ENCODE data around the gene OLFM3.

OLFM3 gene

GRCh38 chr1:101996825-101997465 is at the start of gene OLFM3:
OLFM3 (minus strand) TSS chr1:101996926.
- TF ChIP-seq, protein P1, sequence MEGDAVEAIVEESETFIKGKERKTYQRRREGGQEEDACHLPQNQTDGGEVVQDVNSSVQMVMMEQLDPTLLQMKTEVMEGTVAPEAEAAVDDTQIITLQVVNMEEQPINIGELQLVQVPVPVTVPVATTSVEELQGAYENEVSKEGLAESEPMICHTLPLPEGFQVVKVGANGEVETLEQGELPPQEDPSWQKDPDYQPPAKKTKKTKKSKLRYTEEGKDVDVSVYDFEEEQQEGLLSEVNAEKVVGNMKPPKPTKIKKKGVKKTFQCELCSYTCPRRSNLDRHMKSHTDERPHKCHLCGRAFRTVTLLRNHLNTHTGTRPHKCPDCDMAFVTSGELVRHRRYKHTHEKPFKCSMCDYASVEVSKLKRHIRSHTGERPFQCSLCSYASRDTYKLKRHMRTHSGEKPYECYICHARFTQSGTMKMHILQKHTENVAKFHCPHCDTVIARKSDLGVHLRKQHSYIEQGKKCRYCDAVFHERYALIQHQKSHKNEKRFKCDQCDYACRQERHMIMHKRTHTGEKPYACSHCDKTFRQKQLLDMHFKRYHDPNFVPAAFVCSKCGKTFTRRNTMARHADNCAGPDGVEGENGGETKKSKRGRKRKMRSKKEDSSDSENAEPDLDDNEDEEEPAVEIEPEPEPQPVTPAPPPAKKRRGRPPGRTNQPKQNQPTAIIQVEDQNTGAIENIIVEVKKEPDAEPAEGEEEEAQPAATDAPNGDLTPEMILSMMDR (IDR thresholded peaks at IDR 0.05; ENCODE audit: insufficient read depth, missing control alignments): no peak
- FAIRE-seq: no peak
- DNase-seq (ENCODE audit: insufficient read length, low spot score): peak; percentile 17

DNA sequence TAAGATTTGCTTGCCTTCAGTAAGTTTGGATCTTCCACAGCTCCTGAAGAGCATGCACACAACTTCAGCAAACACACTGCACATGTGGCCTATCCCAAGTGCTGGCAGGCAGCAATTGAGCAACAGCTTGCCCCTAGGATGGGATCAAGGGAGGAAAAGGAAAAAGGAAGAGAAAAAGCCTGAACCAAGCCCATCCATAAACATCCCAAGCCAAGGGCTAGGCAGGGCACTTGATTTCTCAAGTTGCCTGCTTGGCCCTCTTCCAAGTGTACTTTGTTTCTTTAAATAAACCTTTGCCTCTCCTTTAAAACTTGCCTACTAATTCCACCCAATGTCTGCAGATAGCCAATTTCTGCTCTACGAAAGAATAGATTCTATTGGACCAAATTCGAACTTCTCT is 49.0 kb upstream of the OLFM3 start:
- DNase-seq (ENCODE audit: insufficient read length, low spot score): no peak
- TF ChIP-seq, protein P1 (IDR thresholded peaks at IDR 0.05; ENCODE audit: insufficient read depth, missing control alignments): no peak
- no peak for FAIRE-seq

DNA sequence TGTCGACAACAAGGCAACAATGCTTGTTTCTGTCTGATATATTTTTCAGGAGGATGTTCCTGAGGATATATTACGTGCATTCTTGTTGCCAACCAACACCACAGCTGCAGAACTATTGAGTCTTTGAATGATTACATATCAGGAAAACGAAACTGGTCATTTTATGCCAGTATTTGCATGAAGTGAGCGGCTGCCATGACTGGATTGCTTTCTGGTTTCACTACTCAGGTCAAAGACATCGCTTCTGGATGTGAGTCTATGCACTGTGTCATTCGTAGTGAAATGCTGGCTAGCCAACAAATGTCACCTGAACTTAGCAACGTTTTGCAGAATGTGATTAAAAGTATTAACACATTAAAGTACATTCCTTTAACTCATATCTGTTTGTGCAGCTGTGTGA is 35.8 kb upstream of the OLFM3 start:
- TF ChIP-seq, protein P1 (IDR thresholded peaks at IDR 0.05; ENCODE audit: insufficient read depth, missing control alignments): no peak
- DNase-seq (ENCODE audit: insufficient read length, low spot score) (no peak), FAIRE-seq (no peak)

DNA sequence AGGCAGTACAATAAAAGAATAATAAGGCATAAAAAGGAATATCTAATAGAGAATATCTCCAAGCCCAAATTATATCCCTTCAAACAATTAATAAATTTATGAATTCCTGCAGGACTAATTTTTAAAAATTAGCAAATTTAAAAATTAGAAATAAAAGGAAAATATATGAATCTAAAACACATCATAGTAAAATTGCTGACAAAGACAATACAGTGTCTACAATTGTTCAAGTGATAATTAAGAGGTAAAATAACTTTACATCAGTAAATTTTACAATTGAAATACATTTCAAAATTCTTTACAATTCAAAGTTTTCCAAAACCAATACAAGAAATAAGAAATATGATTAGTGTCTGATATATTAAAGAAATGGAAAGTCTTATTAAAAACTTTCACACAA is 22.8 kb upstream of the OLFM3 start:
- TF ChIP-seq, protein P1 (IDR thresholded peaks at IDR 0.05; ENCODE audit: insufficient read depth, missing control alignments): no peak
- no peak for FAIRE-seq
- no peak for DNase-seq (ENCODE audit: insufficient read length, low spot score)

- no peak for FAIRE-seq
- TF ChIP-seq, protein P1 (IDR thresholded peaks at IDR 0.05; ENCODE audit: insufficient read depth, missing control alignments): no peak
- DNase-seq (ENCODE audit: insufficient read length, low spot score): no peak
Measured at GRCh38 chr1:102015728-102016127, 19.0 kb upstream of the OLFM3 start.

DNA sequence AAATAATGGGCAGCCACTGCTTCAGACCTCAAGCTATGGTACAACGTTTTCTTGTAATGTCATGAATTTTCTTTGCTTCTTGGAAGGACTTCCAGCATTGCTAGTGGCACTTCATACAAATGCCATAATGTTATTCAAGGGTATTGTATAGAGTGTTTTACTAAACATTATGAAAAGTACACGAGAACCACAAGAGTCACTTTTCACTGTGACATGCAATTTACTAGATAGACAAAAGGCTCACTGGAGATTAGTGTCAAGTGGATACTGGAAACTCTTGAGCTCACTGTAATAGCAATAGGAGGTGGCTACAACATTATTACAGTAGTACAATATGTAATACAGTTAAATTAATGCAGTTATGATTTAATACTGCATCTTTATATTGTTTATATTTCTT is 5.3 kb upstream of the OLFM3 start:
- TF ChIP-seq, protein P1 (IDR thresholded peaks at IDR 0.05; ENCODE audit: insufficient read depth, missing control alignments): no peak
- no peak for FAIRE-seq
- no peak for DNase-seq (ENCODE audit: insufficient read length, low spot score)

DNA sequence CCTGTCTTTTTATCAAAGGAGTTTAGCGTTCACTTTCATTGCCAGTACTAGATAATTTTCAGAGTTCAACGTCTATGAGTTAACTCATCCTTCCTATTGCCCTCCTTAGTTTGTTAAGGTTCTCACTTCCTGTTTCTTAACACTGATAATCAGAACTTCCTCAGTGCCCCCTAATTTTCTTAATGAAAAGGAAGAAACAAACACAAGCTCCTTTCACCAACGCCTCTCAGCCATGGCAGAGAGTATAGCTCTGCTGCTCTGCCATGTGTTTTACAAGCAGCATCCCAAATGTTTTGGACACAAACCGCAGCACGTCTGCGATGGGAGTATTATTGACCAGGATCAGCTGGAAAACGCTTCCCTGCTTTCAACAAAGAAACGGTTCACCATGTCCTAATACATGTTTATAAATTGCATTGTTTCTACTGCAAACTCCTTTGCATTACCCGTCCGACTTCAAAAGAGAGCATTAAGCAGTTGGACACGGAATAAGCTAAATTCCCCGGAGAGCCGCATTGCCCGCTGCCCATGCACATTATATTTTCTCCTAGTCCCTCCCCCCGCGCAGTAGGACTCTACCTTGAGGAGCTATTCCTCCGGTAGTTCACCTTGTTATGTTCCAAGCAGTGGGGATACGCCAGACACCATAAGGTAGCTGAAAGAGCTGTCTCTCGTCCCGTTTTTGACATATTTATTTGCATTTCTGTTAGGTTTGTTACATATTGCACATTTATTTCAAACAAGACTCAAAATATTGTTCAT is 561 bp downstream of the OLFM3 start:
- DNase-seq (ENCODE audit: insufficient read length, low spot score) (peak; percentile 15), FAIRE-seq (peak; percentile 67)
- TF ChIP-seq, protein P1 (IDR thresholded peaks at IDR 0.05; ENCODE audit: insufficient read depth, missing control alignments): no peak
